T follicular helper cell (primary cell): ENCODE results near the gene ZNF408.
"Not testable (repeated sequence)": the region's sequence is repeated elsewhere in the genome, so short reads cannot be mapped to it uniquely, and the experiment has no call there.

Experiments used
- DNase-seq: peaks from one replicate; pipeline ENCODE4 v3.0.0-alpha.2; 2020; ENCODE audit warnings: low read depth
- total RNA-seq, 2 experiments: gene quantifications; one replicate each; lab custom pipeline; 2026; lab: John Stamatoyannopoulos, UW

Gene ZNF408
- 18.9 to 21.1 reads per million in 2 experiments for total RNA-seq

DNA sequence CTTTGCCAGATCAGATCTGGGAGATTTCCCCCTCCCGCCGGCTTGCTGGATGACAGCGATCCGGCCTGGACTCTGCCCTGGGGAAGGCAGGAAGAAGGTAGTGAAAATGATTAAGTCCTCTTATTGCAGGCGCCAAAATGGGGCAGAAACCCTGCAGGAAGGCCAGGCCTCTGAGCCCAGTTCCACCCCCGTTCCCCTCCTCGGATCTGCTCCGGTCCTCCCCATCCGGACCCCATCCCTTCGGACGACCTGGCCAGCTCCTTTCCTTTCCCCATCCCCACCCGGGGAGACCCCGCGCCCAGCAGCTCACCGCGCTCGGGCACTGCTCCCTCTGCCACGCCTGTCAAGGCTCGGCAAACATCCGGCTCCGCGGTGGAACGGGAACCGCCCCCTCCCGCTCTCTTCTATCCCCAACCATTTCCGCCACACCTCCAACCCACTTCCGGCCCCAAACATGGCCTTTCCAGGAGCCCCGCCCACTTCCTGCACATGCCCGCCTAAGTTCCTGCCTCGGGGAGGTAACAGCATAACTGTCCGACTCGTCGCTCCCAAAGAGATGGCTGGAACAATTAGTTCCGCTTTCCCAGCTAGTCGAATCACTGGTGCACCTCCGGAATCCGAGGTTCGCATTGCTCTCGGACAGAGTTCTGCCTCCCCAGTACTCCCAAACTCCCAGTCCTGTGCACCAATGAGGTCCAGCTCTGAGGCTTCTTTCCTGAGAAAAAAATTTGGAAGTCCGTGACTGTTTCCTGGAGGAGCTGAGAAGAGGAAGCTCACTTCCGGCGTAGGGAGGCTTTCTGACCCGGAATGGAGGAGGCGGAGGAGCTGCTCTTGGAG lies at the start of gene ZNF408, which contains the start of gene ARHGAP1:
ZNF408 (plus strand) TSS at position 791 of the 837 bp plus-strand sequence; CDS start at position 808, 17 bp downstream.
ARHGAP1 (minus strand) TSS at position 379 of the 837 bp plus-strand sequence. CDS start 4,512 bp downstream, outside the sequence.
- DNase-seq: peak; percentile 99

DNA sequence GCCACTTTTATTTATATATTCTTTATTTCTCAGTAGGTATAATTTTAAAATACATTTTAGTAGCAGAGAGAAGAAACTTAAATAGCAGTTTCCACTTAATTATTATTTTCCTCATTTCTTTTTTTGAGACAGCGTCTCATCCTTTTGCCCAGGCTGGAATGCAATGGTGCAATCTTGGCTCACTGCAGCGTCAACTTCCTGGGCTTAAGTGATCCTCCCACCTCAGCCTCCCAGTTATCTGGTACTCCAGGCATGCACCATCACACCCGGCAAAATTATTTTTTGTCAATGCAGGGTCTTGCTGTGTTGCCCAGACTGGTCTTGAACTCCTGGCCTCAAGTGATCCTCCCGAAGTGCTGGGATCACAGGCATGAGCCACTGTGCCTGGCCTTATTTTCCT lies 45.2 kb upstream of the ZNF408 start:
- no peak for DNase-seq

DNA sequence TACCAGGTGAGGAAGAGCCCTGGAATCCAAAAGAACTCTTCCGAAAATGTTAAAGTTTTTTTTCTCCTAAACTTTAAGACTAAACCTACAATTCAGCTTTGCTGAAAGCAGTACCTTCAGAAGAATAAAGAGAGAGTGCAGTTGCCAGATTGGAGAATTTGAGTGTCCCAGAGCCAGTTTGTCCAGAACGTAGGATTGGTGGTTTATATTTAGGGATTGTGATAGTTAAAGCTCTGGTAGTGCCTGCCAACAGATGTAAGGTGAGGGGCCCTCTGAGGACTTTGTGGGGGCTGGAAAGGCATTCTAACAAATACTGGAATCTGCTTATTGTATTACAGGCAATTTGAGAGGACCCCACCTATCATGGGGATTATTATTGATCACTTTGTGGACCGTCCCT lies 43.6 kb upstream of the ZNF408 start:
- DNase-seq: no peak

DNA sequence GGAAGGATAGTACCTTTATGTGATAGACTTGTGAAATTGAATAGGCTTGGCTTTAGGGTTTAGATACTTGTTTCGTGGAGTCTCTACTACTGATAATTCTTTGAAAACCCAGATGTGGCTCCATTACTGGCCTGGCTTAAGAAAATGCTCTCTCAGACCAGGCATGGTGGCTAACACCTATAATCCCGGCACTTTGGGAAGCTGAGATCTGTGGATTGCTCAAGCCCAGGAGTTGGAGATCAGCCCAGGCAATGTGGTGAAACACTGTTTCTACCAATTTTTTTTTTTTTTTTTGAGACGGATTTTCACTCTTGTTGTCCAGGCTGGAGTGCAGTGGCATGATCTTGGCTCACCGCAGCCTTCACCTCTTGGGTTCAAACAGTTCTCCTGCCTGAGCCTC lies 42.6 kb upstream of the ZNF408 start:
- DNase-seq: no peak

DNA sequence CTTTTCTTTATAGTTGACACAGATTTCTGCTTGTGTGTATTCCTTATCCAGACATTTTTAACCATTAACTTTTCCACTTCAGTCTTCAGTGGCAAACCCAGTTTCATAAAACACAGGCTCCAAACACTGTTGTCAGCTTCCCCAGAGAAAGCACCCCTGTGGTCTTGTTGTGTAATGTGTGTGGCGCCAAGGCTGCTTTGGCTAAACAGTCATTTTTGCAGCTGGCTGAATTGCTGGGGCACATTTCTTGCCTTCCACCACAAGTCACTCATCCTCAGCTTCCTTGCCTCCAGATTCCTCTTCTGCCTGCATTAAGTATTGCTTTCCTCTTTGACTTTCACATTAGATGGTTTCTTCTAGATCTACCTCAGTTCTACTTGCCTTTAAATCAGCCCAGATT lies 40.9 kb upstream of the ZNF408 start:
- DNase-seq: no peak

DNA sequence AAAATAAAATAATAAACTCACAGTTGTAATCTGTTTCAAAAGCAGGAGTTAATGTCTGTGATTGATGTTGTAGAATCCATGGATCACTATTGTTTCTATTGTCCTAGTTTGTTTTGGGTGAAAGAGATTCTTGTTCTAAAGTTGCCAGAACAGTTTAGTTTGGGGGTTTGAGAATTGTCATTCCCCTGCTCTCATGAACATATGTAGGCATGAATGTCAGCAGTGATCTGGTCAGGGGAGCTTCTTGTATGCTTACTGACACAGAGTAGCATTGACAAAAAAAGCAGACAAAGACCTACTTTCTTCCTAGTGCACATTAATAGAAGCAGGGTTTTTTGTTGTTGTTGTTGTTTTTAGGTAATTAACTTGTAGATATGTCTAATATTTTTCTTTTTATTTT lies 39.0 kb upstream of the ZNF408 start:
- DNase-seq: no peak

DNA sequence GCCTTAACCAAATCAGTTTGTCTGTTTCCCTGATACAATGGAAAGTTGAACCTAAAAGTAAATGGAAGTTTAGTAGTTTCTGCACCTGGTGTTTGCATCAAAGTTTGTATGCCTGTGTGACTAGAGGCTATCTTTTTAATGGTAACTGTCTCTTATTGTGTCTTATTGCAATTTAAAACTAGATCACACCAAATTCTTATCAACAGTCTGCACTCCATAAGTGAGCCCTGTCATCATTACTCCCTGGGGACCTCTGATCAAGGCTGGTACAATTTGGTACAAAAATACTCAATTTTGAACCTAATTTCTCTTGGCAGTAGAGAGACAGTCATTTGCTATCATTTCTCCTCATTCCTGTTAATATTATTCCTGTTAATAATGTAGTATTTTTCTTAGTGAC lies 38.5 kb upstream of the ZNF408 start:
- DNase-seq: no peak

DNA sequence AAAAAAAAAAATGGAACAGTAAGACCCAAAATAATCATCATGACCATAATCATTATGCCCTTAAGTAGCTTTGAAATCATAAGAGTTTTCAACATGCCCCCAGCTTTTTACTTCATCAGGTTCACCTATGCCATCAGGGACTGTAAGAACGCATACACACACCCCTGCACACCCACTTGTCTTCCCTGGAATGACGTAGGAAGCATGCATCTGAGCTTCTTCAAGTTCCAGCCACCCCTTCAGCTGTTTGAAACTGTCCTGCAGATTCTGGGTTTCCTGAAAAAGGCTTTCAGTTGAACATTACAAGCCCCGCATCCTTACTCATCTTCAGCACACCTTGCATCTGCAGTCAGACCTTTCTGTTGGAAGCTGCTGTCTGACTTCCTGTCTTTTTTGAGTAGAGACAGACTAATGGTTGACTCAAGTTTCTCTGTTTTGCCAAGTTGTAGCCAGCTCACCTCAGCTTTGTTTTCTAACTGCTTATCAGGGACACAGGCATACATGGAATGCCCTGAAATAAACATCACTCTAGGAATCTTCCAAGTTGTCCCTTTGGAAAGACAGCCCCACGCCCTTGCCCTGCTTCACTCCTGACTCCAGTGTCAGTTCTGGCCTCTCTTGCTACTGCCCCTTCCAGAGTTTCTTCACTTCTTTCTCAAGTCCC lies 37.4 kb upstream of the ZNF408 start:
- DNase-seq: no peak

DNA sequence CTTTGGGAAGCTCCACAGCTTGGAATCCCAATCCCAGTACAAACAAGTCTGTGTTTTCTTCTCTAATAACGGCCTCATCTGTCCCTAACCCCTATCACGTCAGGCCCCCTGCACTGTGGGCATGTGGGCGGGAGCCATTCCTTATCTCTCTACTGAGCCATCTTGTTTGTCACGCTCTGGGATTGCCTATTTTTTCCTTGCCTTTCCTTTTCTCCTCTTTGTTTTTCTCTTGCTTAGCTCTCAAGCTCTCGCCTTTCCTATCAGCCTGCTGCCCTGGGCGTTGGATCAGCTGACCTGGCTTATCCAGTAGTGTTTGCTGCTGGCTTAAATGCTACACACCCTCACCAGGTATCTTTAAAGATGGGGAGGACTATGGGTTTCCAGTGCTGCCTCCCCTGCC lies 36.2 kb upstream of the ZNF408 start:
- DNase-seq: no peak

DNA sequence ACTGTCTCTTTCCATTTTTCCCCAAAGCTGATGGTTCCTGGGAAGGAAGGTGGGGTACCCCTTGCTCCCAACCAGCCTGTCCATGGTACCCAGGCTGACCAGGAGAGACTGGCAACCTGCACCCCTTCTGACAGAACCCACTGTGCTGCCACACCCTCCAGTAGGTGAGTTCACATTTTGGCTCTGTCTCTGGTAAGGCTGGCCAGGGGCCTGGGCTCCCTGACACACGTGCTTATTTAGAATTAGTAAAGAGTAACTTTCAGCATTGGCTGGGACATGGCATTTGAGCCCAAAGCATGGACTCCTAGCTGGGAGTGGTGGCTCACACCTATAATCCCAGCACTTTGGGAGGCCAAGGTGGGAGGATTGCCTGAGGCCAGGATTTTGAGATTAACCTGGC lies 35.5 kb upstream of the ZNF408 start:
- DNase-seq: no peak

DNA sequence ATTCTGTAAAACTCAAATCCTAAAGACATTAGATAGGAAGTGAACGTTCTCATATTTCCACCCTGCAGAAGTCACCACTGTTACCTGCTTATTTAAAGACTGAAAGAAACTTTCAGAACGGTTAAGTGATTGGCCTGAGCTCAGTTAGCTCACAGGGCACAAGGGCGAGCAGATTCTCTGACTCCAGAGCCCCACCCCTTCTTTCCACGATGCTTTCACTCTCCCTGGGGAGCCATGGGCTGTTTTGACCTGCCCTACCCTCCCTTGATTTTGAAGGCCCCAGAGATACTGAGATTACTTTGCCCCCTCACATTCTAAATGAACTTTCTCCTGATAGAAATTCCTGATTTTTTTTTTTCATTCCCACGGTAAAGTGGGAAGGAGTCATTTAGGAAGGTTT lies 34.3 kb upstream of the ZNF408 start:
- no peak for DNase-seq

DNA sequence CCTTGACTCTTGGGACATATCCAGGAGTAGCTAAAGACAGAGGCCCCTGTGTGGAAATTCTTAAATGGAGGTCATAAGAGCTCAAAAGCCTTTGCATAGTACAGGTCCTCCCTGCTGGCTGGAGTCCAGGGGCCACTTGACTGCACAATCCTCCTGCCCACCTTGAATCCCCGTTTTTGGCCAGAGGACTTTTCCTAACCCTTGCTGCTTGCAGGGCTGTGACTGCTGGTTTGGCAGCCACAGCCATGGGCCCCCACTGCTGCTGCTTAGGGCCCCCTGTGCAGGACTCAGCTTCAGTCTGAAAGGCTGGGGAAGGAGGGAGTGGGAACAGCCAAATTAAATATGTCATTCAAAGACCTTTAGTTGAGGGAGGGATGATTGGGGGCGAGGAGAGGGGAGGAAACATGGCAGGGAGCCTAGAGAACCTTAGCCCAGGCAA lies 33.8 kb upstream of the ZNF408 start:
- DNase-seq: no peak

DNA sequence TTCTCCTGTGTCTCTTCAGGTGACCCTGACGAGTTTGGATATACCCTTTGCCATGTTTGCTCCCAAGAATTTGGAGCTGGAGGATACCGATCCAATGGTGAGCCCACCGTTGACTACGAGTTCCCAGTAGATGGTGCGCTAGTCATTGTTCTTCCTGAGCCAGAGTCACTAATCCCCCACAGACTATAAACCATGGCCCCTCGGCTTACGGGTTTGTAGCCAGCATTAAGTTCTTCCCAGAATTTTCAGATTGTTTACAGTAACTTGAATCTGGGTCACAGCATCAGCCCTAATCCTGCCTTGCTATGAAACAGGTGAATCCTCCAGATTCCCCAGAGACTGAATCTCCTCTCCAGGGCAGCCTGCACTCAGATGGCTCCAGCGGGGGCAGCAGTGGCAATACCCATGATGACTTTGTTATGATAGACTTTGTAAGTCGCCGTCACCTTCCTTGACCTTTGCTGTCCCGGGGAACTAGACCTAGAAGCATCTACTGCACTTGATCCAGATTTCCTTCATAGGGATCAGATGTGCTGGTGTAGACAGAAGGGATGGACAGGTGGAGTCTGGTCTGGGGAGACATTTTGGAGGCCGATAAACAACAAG lies 32.2 kb upstream of the ZNF408 start:
- DNase-seq: no peak

DNA sequence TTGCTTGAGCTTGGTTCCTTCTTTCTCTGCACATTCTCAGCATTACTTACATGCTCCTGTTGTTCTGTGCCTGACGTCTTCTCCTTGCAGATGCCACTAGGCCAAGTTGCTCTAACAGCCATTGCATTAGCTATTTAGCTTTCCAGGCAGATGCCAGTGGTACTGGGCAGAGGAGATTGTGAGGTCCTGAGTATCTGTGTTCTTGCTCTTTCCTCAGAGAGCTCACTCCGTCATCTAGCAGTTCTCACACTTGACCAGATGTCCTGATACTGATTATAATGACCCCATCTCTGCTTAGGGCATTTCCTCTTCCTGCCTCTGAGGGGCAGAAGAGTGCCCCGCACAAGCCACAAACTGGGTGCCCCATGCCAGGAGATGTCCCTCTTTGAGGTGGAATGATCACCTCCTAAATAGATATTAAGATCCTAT lies 31.1 kb upstream of the ZNF408 start:
- no peak for DNase-seq

DNA sequence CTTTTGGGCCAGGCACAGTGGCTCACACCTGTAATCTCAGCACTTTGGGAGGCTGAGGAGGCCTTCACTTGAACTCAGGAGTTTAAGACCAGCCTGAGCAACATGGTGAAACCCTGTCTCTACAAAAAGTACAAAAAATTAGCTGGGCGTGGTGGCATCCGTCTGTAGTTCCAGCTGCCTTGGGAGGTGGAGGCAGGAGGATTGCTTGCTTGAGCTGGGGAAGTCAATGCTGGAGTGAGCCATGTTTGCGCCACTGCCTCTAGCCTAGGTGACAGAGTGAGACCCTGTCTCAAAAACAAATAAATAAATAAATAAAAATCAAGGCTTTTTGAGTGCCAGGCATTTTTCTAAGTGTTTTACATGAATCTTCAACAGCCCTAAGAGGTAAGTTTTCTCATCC lies 30.3 kb upstream of the ZNF408 start:
- not testable (repeated sequence) for DNase-seq

DNA sequence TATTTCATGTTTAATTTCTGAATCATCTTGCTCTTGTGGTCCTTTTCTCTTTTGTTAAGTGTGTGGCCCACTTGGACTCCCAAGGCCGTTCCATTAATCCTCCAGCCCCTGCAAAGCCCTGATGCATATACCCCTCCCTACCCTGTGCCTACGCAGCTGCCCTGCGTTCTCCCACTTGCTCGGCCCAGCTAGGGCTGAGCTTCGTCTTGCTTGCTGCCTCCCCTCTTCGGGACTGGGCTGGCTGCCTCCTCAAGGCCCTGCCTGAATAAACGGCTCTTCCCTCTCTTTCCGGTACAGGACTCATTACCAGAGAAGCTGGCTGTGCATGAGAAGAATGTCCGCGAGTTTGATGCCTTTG lies 28.9 kb upstream of the ZNF408 start:
- no peak for DNase-seq

DNA sequence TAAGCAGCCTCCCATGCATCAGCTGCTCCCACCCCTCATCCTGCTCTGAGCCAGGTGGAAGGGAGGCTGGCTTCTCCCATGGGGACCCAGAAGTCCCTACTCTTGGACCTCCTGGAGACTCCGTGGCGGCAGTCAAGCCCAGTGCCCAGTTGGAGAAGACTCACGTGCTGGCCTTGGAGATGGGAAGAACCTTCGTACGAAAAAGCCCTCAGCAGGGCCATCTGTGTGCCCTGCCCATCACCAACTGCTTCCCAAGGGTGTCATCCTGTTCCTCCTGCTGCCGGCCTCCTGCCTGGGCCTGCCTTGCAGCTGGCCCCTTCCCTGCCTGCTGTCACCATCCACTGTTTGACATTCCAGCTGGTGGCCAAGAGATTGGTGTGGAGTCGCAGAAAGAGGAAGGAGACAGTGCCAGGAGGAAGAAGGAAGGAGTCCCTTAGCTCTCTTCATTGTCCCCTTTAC lies 28.4 kb upstream of the ZNF408 start:
- DNase-seq: no peak

DNA sequence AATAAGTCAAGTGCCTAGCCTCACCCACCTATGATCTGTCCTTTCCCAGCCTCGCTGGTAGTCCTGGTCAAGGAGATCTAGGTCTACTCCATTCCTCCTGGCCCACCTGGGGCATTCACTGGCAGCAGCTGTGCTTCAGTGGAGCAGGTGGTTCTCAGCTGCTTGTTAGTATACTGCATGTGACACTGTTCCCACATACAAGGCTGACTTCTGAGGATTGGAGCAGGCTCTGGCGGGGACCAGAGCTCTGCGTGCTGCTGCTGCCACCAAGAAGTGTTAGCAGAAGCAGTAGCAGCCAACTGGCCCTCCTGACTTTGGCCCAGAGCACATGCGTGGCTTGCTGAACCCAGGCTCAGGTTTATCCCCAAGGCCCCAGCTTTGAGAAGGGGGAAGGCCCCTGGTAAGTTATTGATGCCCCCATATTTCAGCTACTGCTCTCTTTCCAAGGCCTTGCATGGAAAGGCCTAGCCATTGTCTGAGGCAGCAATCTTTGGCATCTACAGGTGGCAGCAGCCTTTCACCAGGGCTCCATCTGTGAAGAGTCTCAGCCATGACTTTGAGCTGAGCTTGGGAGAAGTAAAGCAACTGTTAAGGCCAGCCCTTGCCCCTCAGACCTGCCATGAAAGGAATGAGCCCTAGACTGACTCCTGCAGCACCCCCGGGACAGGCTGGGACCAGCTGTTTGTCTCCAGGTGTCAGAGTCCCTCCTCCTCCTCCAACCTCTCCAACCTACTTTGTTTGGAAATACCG lies 26.9 kb upstream of the ZNF408 start:
- no peak for DNase-seq

DNA sequence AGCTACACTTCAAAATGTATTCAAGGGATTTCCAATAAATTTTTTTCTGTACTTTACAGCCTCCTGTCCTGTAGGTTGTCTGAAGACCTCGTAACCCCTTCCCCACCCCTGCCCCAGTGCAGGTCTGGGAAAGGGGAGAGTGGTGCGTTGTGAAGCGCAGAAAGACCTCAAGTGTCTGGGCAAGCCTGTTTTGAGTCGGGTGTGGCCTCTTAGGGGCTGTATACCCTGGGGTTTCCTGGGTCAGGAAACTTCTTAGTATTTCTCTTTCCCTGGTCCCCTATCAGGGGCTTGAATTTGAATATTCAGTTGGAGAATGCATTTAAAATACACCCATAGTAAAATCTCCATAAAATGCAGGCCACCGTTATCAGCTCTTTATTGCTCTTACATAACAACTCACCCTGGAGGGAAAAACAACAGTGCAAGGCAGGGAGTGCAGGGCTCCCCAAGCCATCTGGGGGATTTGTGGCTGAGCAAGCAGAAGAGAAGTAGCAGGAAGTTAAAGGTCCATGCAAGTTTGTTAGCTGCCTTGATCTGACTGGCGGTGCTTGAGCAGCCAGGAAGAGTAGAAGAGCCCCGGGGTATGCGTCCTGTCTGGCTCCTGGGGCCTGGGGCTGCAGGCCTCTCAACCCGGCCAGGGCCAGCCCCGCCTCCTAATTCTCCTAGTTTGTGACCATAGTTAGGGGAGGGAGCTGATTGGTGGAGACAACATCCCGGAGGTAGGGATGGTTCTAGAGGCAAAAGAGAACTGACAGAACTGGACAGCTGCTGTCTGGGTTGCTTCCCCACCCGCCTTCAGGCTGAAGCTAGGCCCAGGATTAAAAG lies 26.2 kb upstream of the ZNF408 start:
- DNase-seq: no peak

DNA sequence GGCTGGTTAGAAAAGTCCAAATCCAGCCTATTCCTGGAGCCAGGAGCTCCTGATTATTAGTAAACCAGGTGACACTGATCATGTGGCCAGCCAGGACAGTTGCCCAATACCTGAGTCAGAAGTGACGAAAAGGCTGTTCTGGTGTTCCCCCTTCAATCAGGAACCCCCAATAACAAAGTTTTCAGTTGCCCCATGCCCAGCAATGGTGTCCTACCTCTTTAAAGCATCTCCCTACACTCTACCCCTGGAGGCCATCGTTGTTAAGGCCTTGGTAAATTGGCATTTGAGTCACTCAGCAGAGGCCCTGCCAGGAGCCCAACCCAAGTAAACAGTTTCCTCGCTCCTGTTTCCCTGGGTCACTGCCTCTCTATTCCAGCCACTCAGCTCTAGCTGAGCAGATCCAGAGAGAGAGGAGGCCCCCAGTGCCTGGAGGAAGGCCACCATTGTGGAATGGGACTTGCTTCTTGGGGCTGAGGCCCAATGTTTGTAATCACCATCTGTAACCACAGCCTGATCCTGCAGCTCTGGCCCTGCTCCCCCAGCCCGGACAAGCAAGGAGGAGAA lies 25.5 kb upstream of the ZNF408 start:
- no peak for DNase-seq

DNA sequence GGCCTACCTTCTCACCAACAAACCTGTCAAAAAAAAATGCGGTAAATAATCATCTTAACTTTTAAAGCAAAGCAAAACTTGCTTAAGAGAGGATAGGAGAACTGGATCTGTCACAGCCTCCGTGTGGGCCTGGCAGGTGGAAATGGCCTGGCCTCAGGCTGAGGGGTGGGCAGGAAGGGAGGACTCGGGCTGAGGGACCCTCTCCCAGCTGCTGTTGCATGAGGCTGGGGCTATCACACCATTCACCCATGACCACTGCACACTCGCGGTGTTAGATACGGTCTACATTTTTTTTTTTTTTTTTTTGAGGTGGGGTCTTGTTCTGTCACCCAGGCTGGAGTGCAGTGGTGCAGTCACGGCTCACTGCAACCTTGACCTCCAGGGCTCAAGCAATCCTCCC lies 24.9 kb upstream of the ZNF408 start:
- DNase-seq: no peak
